Right lobe of liver (tissue), 4 donors: ENCODE results near the gene LEO1.

Experiments used
- CTCF ChIP-seq, 4 donors: fragments of 200-600 bp in 3 of 4; fragments of 450-650 bp in 1 of 4; IDR thresholded peaks; one replicate each; pipeline versions ENCODE4 v1.5.1 to v1.8.0; 2016 to 2022; ENCODE audit warnings: antibody characterized with exemption in 4 of 4, mild to moderate bottlenecking in 2 of 4
- POLR2A ChIP-seq: fragments of 450-650 bp; IDR thresholded peaks from one replicate; pipeline ENCODE4 v1.6.1; 2017; ENCODE audit warnings: antibody characterized with exemption, mild to moderate bottlenecking
- donor health status: DM: no; HTN: no; CAD: no.
- donor health status: DM: no; HTN: no; CAD: no.
- donor health status: DM: no; HTN: yes; CAD: no.

GRCh38 chr15:51965691-51966090 is 5.9 kb downstream of the LEO1 start:
- TF ChIP-seq CTCF (IDR thresholded peaks at IDR 0.05) (no peak), POLR2A (no peak)
